ENCODE results near the gene RPUSD2. TPM values are rescaled to one million over a fixed set of nuclear protein-coding genes. Genes with fewer than 3 reads are reported as not detected.

Gene RPUSD2
- total RNA-seq, 4 donors from 2014 or later, result 4.3 to 11.4 (median 8.3) TPM

- WGBS, 2 donors, result 82 to 86% methylated on average over 4 of the region's 4 CpGs
- TF ChIP-seq EP300 (IDR thresholded peaks at IDR 0.05) (no peak), POLR2A (IDR thresholded peaks at IDR 0.05) (no peak), CTCF (IDR thresholded peaks at IDR 0.05) (no peak)
- Histone ChIP-seq H3K4me1 (no peaks in the 10 kb centered on the region), H3K27me3 (no peaks in the 10 kb centered on the region), H3K4me3 (no peak overlapping the region), H3K36me3 (peaks cover 0 to 17% (median 0%) of the 10 kb centered on the region in 3 donors), H3K27ac (no peak overlapping the region), H3K9me3 (no peaks in the 10 kb centered on the region)
- no peak for DNase-seq (ENCODE audit: low spot score in 2 of 2)
Measured at GRCh38 chr15:40533763-40534364, 35.2 kb upstream of the RPUSD2 start.

GRCh38 chr15:40534371-40534770, 34.7 kb upstream of the RPUSD2 start:
- H3K27ac ChIP-seq, result no peak overlapping the region
- DNase-seq (ENCODE audit: low spot score in 2 of 2), result no peak
- TF ChIP-seq EP300 (IDR thresholded peaks at IDR 0.05) (no peak), CTCF (IDR thresholded peaks at IDR 0.05) (no peak), POLR2A (IDR thresholded peaks at IDR 0.05) (no peak)
- whole genome bisulfite sequencing, 2 donors, result 61 to 75% methylated on average over 5 of the region's 5 CpGs
- no peaks in the 10 kb centered on the region for H3K9me3 ChIP-seq
- H3K4me3 ChIP-seq, result no peak overlapping the region
- peaks cover 0 to 23% (median 0%) of the 10 kb centered on the region in 3 donors for H3K36me3 ChIP-seq
- H3K4me1 ChIP-seq, result no peaks in the 10 kb centered on the region
- no peaks in the 10 kb centered on the region for H3K27me3 ChIP-seq

GRCh38 chr15:40536501-40536900, 32.6 kb upstream of the RPUSD2 start:
- Histone ChIP-seq H3K4me1 (no peaks in the 10 kb centered on the region), H3K4me3 (no peak overlapping the region), H3K36me3 (peaks cover 0 to 40% (median 0%) of the 10 kb centered on the region in 3 donors), H3K27ac (no peak overlapping the region), H3K27me3 (no peaks in the 10 kb centered on the region), H3K9me3 (no peaks in the 10 kb centered on the region)
- 32 to 47% methylated on average over 5 of the region's 5 CpGs for WGBS, 2 donors
- no peak for TF ChIP-seq POLR2A (IDR thresholded peaks at IDR 0.05)
- TF ChIP-seq CTCF (IDR thresholded peaks at IDR 0.05), result no peak
- no peak for TF ChIP-seq EP300 (IDR thresholded peaks at IDR 0.05)
- DNase-seq (ENCODE audit: low spot score in 2 of 2), result no peak

- 61 to 62% methylated on average over 6 of the region's 6 CpGs for WGBS, 2 donors
- H3K27ac ChIP-seq, result no peak overlapping the region
- TF ChIP-seq POLR2A (IDR thresholded peaks at IDR 0.05), result no peak
- TF ChIP-seq EP300 (IDR thresholded peaks at IDR 0.05), result no peak
- no peak for TF ChIP-seq CTCF (IDR thresholded peaks at IDR 0.05)
Measured at GRCh38 chr15:40538976-40539375, 30.1 kb upstream of the RPUSD2 start.

GRCh38 chr15:40543082-40543481, 26.0 kb upstream of the RPUSD2 start:
- no peak for DNase-seq (ENCODE audit: low spot score in 2 of 2)
- H3K27me3 ChIP-seq, result no peaks in the 10 kb centered on the region
- H3K4me3 ChIP-seq, result no peak overlapping the region
- TF ChIP-seq CTCF (IDR thresholded peaks at IDR 0.05) (no peak), EP300 (IDR thresholded peaks at IDR 0.05) (no peak), POLR2A (IDR thresholded peaks at IDR 0.05) (no peak)
- H3K9me3 ChIP-seq, result no peaks in the 10 kb centered on the region
- 77 to 84% methylated on average over 3 of the region's 3 CpGs for WGBS, 2 donors
- H3K27ac ChIP-seq, result no peak overlapping the region
- H3K4me1 ChIP-seq, result no peaks in the 10 kb centered on the region
- H3K36me3 ChIP-seq, result peaks cover 0 to 49% (median 0%) of the 10 kb centered on the region in 3 donors

More at GRCh38 chr15:40538976-40539375, 30.1 kb upstream of the RPUSD2 start:
- Histone ChIP-seq H3K4me1 (no peaks in the 10 kb centered on the region), H3K36me3 (peaks cover 0 to 38% (median 0%) of the 10 kb centered on the region in 3 donors), H3K27me3 (no peaks in the 10 kb centered on the region), H3K9me3 (no peaks in the 10 kb centered on the region), H3K4me3 (no peak overlapping the region)
- no peak for DNase-seq (ENCODE audit: low spot score in 2 of 2)
